Skeletal muscle satellite cell (primary cell): ENCODE data around the gene KLF13.

ENCODE experiments used
- H3K27me3 ChIP-seq: 2 replicates; pipeline ENCODE4 v1.7.0; 2013; ENCODE audit warnings: low read length; ENCODE audit not compliant: control insufficient read depth, insufficient read depth
- H3K36me3 ChIP-seq: 2 replicates; pipeline ENCODE4 v1.7.0; 2013; ENCODE audit warnings: mild to moderate bottlenecking, control low read depth, low read length; ENCODE audit not compliant: insufficient read depth
- H3K4me1 ChIP-seq: 2 replicates; pipeline ENCODE4 v1.7.0; 2013; ENCODE audit warnings: low read length; ENCODE audit not compliant: control insufficient read depth, insufficient read depth
- H3K4me2 ChIP-seq: 2 replicates; pipeline ENCODE4 v1.7.0; 2013; ENCODE audit warnings: mild to moderate bottlenecking, low read length
- H3K4me3 ChIP-seq: 2 replicates; pipeline ENCODE4 v1.7.0; 2013; ENCODE audit warnings: low read length
- H3K9ac ChIP-seq: 2 replicates; pipeline ENCODE4 v1.7.0; 2013; ENCODE audit warnings: mild to moderate bottlenecking, low read depth, low read length, moderate library complexity
- H3K9me3 ChIP-seq: replicated peaks from 2 replicates; pipeline ENCODE4 v1.7.0; 2013; ENCODE audit warnings: mild to moderate bottlenecking, control low read depth, low read length

Gene KLF13

DNA sequence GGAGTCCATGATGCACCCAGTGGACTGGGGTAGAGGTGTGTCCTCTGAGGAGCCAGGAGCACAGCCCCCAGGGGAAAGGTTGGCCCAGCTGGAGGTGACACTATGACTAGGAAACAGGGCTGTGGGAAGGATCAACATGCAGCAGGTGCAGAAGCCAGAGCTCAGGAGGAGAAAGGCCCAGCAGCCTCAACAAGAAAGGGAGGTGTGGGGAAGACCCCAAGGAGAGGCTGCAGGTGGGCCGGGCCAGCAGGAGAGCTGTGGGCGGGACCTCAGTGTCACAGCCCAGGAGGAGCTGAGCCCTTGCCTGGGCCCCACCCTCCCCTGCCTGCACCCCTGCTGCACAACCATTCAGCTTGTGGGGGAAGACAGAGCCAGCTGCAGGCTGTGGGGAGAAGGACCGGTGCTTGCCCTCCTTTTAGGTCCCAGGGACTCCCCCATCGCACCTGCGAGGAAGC, 18.4 kb upstream of the KLF13 start:
- Histone ChIP-seq H3K36me3 (no peaks in the 10 kb centered on the region), H3K4me3 (no peak overlapping the region), H3K27me3 (peaks cover 41% of the 10 kb centered on the region)

DNA sequence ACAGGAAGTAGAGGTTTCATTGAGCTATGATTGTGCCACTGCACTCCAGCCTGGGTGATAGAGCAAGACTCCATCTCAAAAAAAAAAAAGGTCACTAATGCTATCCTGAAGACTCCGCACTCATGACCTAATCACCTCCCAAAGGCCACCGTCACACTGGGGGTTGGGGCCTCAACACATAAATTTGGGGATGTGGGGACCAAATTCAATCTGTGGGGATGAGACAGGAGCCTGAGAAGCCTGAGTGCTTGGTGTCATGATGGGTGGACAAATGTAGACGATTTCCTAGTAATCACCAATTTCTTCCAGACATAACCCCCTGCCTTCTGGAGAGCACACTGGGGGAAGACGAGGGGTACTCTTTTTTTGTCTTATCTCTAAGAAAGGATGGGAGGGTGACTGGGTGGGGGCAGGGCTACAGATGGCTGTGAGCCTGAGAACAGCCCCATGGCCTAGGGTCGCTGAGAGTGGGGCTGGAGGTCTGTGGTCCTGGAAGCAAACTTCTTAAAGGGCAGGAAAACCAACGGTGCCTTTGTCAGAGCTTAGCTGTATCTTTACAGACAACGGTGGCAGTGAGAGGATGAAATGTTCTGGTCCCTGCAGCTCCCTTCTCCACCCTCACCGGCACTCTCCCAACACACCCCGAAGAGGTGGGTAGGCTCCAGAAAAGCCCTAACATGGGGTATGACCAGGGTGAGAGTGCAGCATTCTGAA, 16.6 kb upstream of the KLF13 start:
- Histone ChIP-seq H3K4me1 (no peaks in the 10 kb centered on the region), H3K4me2 (no peak overlapping the region), H3K4me3 (no peak overlapping the region), H3K36me3 (no peaks in the 10 kb centered on the region), H3K9ac (no peak overlapping the region), H3K9me3 (no peaks in the 10 kb centered on the region), H3K27me3 (peaks cover 39% of the 10 kb centered on the region)

More for the DNA sequence above, 18.4 kb upstream of the KLF13 start:
- Histone ChIP-seq H3K4me1 (no peaks in the 10 kb centered on the region), H3K4me2 (no peak overlapping the region), H3K9ac (no peak overlapping the region), H3K9me3 (no peaks in the 10 kb centered on the region)

DNA sequence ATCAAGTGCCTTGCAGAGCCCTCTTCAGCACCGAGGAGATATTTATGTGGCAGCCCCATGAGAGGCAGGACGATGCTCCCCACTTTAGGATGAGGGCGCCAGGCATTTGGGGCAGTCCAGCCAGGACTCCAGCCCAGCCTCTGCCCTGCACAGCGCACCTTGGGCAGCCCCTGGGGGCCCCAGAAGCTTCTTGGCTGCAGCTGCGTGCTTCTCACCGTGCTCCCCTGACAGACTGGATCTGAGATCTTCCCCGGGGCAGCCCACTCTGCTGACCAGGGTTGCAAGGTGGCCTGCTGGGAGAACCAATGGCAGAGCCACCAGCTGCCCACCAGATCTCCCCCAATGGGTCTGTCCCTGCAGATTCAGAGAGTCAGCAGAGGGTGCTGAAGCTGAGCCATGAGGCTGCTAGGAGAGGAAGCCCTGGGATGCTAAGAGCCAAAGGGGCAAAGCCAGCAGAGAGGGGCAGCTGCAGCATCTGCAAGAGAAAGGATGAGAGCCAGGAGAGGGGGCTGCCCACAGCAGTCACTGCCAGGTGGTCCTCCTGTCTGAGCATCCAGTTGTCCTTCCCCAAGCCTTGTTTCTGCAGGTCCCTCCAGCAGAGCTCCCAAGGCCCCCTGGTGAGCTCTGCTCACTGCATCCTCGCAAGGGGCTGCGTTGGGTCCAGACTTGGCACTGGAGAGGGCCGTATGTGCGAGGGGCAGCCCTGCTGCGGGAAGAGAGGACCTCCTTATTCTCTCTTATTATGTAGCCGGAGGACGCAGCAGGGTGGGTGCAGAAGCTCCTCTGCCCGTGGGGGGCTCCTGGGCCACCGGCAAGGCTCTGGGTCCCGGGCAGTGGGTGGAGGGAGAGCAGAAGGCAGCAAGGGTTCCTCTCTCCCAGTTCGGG, 14.7 kb upstream of the KLF13 start:
- H3K4me1 ChIP-seq: no peaks in the 10 kb centered on the region
- H3K27me3 ChIP-seq: peaks cover 25% of the 10 kb centered on the region
- no peak overlapping the region for H3K4me2 ChIP-seq
- no peaks in the 10 kb centered on the region for H3K36me3 ChIP-seq
- no peaks in the 10 kb centered on the region for H3K9me3 ChIP-seq
- H3K9ac ChIP-seq: no peak overlapping the region
- H3K4me3 ChIP-seq: no peak overlapping the region

DNA sequence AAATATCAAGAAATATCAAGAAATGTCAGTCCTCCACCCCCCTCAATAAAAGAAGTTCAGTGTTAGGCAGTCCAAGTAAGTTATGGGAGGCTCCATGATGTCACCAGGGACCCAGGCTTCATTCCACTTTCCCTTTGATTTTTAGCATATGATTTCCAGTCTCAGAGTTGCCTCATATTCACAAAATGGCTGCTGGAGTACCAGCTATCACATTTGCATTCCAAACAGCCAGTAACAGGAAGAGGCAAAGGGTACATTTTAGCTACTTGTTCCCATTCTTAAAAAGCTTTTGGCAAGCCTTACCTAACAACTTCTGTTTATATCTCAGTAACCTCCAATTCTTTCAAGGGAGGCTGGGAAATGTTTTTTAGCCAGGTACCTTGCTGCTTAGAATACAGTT, 13.4 kb upstream of the KLF13 start:
- Histone ChIP-seq H3K36me3 (no peaks in the 10 kb centered on the region), H3K4me1 (no peaks in the 10 kb centered on the region), H3K4me3 (no peak overlapping the region), H3K9ac (no peak overlapping the region), H3K9me3 (no peaks in the 10 kb centered on the region), H3K27me3 (peaks cover 24% of the 10 kb centered on the region), H3K4me2 (no peak overlapping the region)

DNA sequence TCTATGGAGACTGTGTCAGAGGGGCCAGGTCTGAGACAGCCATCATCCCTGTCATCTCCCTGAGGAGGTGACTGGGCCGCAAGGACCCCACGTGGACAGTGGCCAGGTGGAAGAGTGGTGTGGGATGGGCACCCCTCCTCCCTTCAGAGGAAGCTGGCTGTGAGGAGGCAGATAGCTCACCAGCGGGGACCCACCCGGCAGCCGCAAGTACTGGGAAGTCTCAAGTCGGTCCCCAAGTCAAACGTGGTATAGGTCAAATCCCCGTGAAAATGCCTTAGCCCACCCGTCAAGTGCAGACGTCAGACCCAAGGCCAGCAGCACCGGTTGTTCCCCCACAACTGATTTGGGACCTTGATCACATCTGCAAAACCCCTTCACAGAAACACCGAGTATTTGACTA, 12.3 kb upstream of the KLF13 start:
- H3K4me3 ChIP-seq: no peak overlapping the region
- no peaks in the 10 kb centered on the region for H3K9me3 ChIP-seq
- H3K4me2 ChIP-seq: no peak overlapping the region
- H3K4me1 ChIP-seq: no peaks in the 10 kb centered on the region
- H3K9ac ChIP-seq: no peak overlapping the region
- peaks cover 20% of the 10 kb centered on the region for H3K27me3 ChIP-seq
- no peaks in the 10 kb centered on the region for H3K36me3 ChIP-seq

DNA sequence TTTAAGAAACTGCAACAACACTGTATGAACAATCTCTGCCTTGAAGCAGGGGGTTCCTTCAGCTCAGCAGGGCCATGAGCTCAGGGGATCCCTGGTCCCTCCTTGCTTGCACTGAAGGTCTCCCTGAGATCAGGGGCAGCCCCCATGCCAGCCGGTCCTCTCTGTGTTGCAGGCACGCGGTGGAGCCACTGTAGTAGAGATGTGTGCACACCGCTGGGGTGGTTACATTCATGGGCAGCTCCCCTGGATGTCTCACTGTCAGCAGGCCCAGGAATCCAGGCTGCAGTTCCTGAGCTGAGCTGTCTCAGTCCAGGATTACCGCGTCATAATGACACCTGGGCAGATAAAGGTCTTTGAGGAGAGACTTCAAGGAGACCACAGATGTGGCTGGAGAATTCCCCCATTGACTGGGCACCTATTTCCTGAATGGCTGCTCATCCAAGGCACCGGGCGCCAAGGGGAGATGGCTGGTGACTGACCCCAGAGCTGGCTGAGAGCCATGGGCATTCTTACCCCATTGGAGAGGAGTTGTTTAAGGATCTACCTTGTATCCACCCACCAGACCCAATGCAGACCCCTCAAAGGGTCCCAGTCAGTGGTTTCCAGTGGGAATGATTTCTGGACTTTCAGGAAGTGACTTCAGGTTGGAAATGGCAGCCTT, 10.4 kb upstream of the KLF13 start:
- Histone ChIP-seq H3K27me3 (peaks cover 20% of the 10 kb centered on the region), H3K9me3 (no peaks in the 10 kb centered on the region), H3K4me3 (no peak overlapping the region), H3K9ac (no peak overlapping the region), H3K36me3 (no peaks in the 10 kb centered on the region), H3K4me1 (no peaks in the 10 kb centered on the region), H3K4me2 (no peak overlapping the region)

DNA sequence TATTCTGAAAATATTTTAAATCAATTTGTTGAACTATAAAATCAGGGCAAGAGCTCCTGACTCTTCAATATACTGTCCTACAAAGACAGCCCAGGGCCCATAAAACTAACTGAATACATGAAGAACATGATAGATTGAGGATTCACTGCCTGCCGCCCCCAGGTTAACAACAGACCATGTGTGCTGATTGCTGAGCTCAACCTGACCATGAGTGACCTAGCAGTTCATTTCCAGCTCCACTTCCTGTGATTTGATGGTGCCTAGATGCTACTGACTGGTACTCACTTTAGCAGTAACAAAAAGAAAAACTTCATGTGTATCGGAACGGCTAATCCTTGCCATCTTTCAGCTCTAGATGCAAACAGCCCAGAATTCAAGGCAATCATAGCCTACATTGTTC, 9.6 kb upstream of the KLF13 start:
- no peaks in the 10 kb centered on the region for H3K4me1 ChIP-seq
- peaks cover 28% of the 10 kb centered on the region for H3K27me3 ChIP-seq
- H3K9me3 ChIP-seq: no peaks in the 10 kb centered on the region
- no peaks in the 10 kb centered on the region for H3K36me3 ChIP-seq
- H3K4me2 ChIP-seq: no peak overlapping the region
- H3K4me3 ChIP-seq: no peak overlapping the region
- H3K9ac ChIP-seq: no peak overlapping the region

DNA sequence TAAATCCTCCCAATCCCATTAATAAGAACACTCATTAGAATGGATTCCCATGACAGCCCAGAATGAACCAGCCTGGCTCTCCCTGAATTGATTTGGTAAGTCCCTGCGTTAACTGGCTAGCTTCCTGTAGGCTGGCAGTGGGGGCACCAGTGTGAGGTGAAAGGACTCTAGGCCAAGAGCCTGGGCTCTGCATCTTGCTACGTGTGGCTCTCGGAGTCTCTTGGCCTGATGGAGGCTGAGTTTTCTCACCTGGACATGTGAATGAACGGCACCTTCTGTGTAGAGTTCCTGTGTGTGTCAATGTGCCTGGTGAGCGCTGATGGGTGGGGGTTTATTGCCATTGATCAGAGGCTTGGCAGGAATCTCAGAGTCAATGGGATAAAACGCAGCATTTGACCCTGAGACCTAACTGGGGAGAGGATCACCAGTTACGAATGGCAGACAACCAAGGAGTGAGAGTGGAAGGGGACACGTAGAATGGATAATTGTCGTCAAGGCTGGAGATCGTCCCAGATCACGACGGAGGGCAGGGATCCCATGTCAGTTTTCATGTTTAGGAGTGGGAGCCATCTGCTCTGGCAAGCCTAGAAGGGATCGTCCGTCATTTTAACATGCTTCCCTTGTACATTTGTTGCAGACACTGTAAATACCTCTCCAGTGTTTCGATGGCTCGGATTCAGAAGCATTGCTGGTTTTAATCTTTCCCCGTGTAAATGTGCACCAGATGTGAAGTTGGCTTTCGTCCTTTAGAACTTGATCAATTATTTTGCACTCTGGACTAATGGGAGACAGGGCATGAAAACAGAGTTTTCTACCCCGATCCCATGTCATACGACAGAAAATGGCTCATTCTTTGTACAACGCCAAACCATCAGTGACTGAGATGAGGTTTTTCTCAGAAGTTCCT, 9.0 kb upstream of the KLF13 start:
- H3K27me3 ChIP-seq: peaks cover 31% of the 10 kb centered on the region
- no peak overlapping the region for H3K4me3 ChIP-seq
- no peaks in the 10 kb centered on the region for H3K4me1 ChIP-seq
- no peaks in the 10 kb centered on the region for H3K36me3 ChIP-seq
- H3K9me3 ChIP-seq: no peaks in the 10 kb centered on the region
- no peak overlapping the region for H3K9ac ChIP-seq
- no peak overlapping the region for H3K4me2 ChIP-seq

DNA sequence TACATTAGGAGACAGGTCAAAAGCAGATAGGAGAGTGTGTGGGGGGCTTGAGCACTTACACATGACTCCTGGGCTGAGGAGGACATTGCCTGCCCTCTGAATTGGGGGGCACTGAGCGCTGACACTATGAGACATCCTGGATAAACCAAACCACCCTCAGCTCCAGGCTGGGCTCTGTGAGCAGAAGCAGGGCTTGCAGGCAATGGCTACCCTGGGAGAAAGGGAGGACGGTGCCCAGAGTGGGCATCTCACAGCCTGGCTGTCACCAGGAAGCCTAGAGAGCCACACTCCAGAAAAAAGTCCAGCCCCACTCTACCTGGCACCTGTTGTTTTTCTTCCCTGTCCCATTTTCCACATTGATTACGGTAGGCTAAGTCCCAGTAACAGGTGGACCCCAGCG, 8.2 kb upstream of the KLF13 start:
- no peak overlapping the region for H3K9ac ChIP-seq
- no peak overlapping the region for H3K4me2 ChIP-seq
- no peaks in the 10 kb centered on the region for H3K36me3 ChIP-seq
- H3K27me3 ChIP-seq: peaks cover 31% of the 10 kb centered on the region
- H3K4me1 ChIP-seq: no peaks in the 10 kb centered on the region
- H3K4me3 ChIP-seq: no peak overlapping the region
- H3K9me3 ChIP-seq: no peaks in the 10 kb centered on the region

DNA sequence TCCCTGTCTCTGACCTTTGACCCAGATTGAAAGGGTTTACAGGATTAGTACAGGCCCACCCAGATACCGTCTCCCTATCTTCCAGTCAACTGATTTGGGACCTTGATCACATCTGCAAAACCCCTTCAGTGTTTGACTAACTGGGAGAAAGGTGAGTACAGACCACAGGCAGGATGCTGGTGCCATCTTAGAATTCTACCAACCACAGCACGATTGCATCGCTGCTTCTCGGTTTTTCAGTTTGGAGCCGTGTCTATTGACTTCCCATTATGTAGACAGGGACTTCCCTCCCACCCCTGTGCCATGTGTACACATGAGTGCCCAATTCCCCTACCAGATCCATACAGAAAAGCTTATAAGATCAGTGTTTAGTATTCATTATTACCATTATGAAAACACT, 6.6 kb upstream of the KLF13 start:
- no peak overlapping the region for H3K9ac ChIP-seq
- no peaks in the 10 kb centered on the region for H3K9me3 ChIP-seq
- H3K36me3 ChIP-seq: no peaks in the 10 kb centered on the region
- H3K27me3 ChIP-seq: peaks cover 36% of the 10 kb centered on the region
- H3K4me1 ChIP-seq: peaks cover under 1% of the 10 kb centered on the region
- H3K4me3 ChIP-seq: no peak overlapping the region
- no peak overlapping the region for H3K4me2 ChIP-seq

DNA sequence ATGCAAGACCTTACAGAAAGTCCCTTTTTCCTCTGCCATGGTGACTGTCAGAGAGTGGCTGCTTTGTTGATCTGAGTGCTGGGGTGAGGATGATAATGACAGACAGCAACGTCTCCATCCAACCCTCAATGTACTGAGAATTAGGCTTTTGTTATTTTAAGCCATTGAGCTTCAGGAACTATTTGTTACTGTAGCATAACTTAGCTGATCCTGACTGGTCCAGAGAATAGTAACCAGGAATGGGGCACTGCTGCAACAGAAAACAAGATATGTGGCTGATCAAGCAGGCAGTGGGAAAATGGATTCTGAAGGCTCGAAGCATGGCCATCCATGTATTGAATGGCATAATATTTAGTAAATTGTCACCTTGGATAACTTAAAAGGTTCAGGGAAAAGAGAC, 5.2 kb upstream of the KLF13 start:
- peaks cover 6% of the 10 kb centered on the region for H3K4me1 ChIP-seq
- no peak overlapping the region for H3K9ac ChIP-seq
- H3K4me3 ChIP-seq: no peak overlapping the region
- no peaks in the 10 kb centered on the region for H3K9me3 ChIP-seq
- peaks cover 36% of the 10 kb centered on the region for H3K27me3 ChIP-seq
- no peak overlapping the region for H3K4me2 ChIP-seq
- H3K36me3 ChIP-seq: no peaks in the 10 kb centered on the region
